Measurements from ENCODE around the gene HNRNPM.
A peak's percentile ranks its signal among the peaks of the same experiment; 100 is the strongest.

Gene HNRNPM

GRCh38 chr19:8489561-8490394 is 45.0 kb downstream of the HNRNPM start:
- no peak for DNase-seq

GRCh38 chr19:8490395-8490760 is 45.6 kb downstream of the HNRNPM start:
- no peak for DNase-seq

- no peak for DNase-seq
Observed at GRCh38 chr19:8490873-8491272, 46.1 kb downstream of the HNRNPM start.

- no peak for DNase-seq
Observed at GRCh38 chr19:8491574-8491973, 46.8 kb downstream of the HNRNPM start.

DNA sequence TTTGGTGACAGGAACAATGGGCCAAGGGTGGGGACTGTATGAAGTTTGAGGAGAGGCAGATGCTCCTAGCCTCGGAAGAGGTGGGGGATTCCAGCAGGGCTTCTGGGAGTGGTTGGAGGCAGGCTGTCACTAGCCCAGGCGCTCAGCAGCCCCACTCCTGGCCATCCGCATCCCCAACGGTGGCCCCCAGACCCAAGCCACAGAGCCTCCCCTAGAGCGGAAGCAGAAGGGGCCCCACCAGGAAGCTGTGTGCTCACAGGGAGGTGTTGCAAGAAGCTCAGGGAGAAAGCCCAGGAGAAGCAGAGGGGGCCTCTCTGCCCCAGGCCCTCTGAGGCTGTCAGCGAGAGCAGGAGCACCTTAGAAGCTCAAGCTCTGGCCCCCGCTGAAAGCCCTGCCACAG is 49.4 kb downstream of the HNRNPM start:
- no peak for DNase-seq

- DNase-seq, result no peak
Observed at GRCh38 chr19:8498295-8498694, 53.5 kb downstream of the HNRNPM start.

DNA sequence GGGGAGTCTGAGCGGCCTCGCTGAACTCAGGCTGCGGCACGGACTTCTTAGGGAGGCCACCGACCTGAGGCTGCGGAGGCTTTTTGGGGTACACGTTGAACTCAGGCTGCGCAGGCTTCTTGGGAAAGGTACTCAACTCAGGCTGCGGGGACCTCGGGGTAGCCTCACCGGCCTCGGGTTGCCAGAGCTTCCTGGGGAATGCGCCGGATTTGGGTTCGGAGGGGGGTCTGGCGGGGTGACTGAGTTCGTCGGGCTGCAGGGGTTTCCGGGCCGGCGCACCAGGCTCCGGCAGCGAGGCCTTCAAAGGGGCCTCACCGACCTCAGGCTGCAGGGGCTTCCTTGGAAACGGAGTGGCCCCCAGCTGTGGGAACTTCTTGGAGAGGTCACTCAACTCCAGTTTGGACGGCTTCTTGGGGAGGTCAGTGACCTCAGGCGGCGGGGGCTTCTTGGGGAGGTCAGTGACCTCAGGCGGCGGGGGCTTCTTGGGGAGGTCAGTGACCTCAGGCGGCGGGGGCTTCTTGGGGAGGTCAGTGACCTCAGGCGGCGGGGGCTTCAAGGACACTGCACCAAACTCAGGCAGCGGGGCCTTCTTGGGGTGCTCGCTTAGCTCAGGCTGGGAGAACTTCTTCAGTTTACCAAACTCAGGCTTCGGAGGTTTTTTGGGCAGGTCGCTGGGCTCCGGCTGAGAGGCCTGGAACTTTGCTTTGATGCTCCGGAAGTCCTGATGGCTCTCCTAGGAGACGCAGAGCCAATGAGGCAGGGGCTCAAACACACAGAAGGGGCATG is 54.5 kb downstream of the HNRNPM start:
- DNase-seq, result no peak

GRCh38 chr19:8500158-8500557 is 55.4 kb downstream of the HNRNPM start:
- DNase-seq, result no peak

DNA sequence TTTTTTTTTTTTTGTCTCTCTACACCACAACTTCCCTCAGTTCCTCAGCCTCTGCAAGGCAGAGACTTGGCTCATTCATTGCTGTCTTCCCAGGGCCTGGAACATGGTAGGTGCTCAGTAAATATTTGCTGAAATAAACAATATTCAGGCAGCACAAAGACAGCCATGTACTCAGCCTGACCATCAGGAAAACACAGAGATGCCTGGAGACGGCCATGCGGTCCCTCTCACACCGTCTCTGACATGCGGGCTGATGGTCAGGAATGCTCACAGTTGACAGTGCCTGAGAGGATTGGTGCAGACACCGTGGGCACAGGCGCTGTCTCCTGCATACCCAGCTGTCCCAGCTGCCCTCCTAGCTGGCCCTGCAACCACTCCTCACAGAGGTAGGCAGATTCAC is 56.7 kb downstream of the HNRNPM start:
- DNase-seq, result no peak

GRCh38 chr19:8501981-8502380 is 57.2 kb downstream of the HNRNPM start:
- DNase-seq, result no peak

GRCh38 chr19:8503510-8503909 is 58.7 kb downstream of the HNRNPM start:
- no peak for DNase-seq

DNA sequence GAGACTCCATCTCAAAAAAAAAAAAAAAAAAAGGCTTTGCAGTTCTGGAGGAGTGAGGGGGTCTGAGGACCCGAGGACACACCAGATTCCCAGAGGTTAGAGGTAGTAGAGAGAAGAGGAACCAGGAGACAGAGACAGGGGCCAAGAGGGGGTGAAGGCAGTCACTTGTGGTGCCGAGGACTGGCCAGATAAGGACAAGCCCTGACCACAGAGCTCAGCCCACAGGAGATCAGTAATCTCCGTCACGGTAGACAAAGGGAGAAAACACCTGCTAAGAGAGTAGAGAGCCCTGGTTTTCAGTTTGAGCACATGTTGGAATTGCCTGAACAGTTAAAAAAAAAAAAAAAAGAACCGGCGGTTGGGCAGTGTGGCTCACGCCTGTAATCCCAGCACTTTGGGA is 59.4 kb downstream of the HNRNPM start:
- DNase-seq, result no peak

GRCh38 chr19:8504919-8505318 is 60.1 kb downstream of the HNRNPM start:
- no peak for DNase-seq

DNA sequence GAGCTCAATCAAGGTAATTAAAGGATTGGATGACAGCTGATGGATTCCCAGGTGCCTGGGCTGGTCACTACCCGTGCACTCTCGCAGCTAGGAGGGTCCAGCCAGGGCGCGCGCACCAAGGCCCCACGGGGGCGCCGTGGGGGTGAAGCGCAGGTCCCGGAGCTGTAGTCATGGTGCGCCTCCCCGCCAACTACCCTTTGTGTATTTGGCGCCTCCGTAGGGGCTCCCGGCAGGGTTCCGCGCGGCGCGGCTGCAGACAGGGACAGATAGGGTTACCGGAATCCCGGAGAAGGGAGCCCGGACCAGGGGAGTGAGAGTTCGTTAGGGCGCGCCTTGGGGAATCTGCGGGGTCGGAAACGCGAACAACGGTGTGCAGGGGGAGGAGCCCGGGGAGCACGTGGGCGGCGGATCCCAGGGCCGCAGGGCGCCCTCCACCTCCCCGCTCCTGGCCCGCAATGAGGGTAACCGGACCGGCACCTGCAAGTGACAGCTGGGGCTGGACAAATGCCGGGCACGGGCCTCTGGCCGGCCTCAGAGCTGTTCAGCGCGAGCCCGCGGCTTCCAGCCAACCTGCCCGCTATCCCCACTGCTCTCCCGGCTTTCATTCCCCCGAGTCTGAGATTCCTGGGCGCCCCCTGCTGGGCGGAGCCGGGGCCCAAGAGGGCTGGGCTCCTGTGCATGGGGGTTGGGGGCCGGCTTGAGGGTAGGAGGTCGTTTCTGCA is 61.1 kb downstream of the HNRNPM start:
- DNase-seq, result no peak

DNA sequence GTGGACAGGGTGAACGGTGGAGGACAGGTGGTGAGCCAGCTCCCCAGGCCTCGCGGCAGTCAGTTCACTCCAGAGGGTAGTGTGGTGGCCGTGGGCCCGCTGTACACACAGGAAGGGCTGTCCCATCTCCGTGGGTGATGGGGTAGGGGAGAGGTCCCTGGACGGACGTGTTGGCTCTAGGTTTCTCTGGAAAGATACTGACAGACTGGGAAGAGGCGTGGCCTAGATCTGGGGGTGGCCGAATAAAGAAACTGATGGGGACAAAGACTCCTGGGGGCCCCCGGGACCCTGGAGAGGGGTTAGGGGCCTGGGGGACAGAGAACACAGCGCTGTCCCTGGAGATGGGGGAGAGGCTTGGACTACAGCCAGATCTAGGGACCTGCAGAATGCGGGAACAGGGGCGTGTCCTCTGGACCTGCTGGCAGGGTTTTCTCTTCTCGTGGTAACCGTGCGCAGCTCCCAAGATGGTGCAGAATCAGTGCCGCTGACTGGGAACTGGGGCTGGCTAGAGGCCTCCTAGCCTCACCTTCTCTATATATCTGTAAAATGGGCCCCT is 61.7 kb downstream of the HNRNPM start:
- DNase-seq, result no peak

DNA sequence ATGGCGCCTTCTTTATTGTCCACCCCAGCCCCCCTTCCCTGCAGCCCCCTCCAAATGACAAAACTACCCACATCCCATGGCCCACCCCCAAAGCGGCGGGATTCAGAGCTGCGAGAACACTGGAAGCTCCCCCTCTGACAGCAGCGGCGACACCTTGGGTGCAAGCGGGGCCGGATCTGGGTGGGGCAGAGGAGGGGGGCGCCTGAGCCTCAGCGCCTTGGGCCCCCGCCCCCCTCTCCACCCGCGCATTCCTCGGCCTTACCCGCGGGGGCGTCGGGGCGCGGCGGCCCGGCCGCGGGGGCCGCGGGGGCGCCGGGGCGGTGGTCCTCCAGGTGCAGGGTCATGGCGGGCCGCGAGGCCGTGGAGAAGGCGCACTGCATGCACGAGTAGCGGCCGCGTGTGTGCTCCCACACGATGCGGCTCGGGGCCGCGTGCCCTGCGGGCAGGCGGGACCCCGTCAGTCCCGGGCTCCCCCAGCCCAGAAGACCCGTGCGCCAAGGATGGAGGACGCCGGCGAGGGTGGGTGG is 65.9 kb downstream of the HNRNPM start:
- DNase-seq, result no peak

GRCh38 chr19:8511573-8512101 is 66.9 kb downstream of the HNRNPM start:
- DNase-seq, result no peak

DNA sequence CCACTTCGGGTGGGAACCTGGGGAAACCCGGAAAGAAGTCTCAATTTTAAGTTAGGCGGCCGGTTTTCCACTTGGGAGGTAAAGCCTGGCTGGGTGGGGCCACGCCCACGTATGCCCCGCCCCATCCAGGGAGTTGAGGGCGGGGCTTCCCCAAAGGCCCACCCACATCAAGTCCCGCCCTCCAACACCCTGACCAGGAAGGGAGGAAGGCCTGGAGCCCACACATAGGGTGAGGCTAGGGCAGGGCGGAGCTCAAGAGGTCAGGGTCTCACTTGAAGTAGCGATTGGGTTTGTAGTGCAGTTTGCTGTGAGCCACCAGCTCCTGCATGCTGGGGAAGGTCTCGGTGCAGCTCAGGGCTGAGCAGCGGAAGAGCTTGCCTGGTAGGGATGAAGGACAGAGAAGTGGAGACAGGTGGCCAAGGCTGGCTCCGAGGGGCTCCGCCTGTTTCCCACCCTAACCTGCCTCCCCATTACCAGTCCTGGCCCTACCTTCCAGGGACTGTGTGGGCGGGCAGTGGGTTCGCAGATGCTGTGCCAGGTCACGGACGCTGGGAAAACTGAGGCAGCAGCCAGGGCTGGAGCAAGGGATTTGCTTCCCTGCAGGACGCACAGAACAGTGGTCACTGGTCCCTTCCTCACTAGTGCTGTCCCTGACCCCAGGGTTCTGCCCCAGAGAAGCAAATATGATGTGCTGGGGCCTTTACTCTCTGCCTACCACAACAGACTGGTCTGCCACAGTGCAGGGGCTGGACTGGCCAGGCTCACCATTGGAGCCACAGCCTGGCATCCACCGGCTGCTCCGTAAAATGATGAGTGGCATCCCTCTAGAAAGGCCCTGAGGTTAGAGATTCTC is 67.6 kb downstream of the HNRNPM start:
- DNase-seq, result no peak

GRCh38 chr19:8513036-8513686 is 68.4 kb downstream of the HNRNPM start:
- no peak for DNase-seq

- DNase-seq, result peak; percentile 50
Observed at GRCh38 chr19:8513687-8514504, 69.1 kb downstream of the HNRNPM start, which contains the start of gene ZNF414. TSS of gene ZNF414 (minus strand) at chr19:8514167. CDS start at chr19:8514046, 121 bp downstream.

Measured in NCI-H187 treated with DMSO at 0.1 percent for 48 hours (cell line).